Stimulated activated CD4-positive, alpha-beta T cell treated with anti-CD3 and anti-CD28 coated beads, Interleukin-1b, Interleukin-23, amount 100 ng/mL, for 24 hours (primary cell): ENCODE measurements around the gene OR7G2.
A peak's percentile ranks its signal among the peaks of the same experiment; 100 is the strongest.

Source experiments
- DNase-seq, 4 experiments: peaks; one replicate each; pipeline ENCODE4 v3.0.0-alpha.2; 2020; ENCODE audit warnings: low read depth in 4 of 4, low spot score in 1 of 4

Gene OR7G2

DNA sequence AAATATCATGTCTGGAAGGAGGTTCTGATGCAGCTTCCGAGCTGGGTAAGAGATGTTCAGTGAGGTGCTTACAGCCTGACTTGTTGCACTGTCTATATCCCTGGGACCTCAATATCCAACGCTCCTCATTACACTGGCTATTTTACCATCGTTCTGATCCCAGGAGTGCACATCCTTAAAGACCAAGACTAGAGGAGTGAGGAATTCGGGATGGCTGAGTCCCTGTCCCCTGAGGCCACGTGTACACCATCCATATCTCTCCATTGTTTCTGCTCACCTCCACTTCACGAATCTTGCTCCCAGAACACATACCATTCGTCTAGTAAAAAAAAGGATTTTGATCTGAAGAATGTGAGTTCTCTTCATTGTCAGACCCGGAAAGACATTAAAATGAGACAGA lies at the start of gene OR7G2:
Gene OR7G2 (minus strand): TSS at position 101 of the 400 bp plus-strand sequence. CDS start 4,232 bp downstream, outside the sequence.
- DNase-seq = no peak

DNA sequence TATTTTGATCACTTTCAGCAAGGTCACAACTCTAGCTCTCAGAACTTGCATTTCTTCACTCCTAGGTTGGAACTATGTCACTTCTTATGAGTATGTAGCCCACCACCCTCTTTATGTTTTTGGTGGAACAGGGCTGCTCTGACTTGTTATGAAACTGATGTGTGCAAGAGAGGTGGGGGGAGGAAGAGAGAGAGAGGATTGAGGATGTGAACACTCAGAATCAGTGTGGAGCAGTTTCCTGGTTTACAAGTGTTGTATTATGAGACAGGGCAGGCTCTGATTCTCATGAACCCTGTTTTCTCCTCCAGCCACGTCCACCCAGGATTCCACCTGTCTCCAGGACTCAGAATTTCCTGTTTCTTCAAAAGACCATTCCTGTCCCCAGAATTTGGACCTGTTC lies 49.0 kb upstream of the OR7G2 start:
- DNase-seq = no peak

DNA sequence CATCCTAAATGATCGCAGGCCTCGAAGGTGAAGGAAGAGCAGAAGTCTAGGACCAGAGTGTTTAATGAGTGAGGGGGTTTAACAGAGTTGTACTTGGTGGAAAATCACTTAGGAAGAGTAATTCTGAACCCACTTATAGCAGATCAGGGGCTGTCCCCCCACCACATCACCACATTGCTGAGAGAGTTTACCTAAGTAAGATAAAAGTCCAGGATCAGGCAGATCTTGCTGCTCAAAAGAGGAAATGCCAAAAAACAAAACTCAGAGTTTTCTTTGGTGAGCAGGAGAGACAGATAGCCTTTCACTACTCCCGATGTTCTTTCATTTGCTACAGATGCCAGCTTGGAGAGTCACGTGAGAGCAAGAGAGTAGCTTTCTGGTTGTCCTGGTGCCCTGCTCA lies 48.3 kb upstream of the OR7G2 start:
- DNase-seq = no peak

DNA sequence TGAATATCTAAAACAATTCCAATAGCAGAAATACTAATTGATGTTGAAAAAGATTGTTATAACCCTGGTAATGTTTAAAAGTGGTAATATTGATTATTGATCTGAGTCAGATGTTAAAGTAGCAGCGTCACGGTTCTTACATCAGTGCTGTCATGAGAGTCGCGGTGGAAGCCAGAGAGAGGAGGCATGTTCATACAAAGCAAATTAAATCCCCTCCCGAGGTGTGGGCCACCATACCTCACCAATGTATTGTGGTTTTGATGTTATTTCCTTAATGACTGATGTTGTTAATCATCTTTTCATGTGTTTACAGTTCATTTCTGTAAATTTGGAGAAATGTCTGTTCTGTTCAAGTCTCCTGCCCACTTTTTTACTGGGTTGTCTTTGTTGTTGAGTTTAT lies 44.1 kb upstream of the OR7G2 start:
- DNase-seq = no peak

DNA sequence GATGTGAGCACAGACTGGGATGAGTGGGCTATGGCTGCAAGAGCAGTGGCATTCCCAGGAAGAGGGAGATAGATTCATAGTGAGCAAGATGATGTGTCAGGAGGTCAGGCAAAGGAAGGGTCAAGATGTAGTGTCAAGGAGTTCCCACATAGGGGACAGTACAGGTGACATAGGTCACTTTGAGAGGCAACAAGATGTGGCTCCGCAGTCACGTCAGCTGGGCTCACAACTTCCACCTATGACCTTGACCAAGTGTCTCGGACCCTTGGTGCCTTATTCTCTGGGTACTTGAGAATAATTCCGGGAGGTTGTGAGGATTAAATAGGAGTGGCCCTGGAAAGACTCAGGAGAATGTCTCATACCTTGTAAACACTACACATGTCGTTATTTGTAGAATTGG lies 43.4 kb upstream of the OR7G2 start:
- no peak for DNase-seq

DNA sequence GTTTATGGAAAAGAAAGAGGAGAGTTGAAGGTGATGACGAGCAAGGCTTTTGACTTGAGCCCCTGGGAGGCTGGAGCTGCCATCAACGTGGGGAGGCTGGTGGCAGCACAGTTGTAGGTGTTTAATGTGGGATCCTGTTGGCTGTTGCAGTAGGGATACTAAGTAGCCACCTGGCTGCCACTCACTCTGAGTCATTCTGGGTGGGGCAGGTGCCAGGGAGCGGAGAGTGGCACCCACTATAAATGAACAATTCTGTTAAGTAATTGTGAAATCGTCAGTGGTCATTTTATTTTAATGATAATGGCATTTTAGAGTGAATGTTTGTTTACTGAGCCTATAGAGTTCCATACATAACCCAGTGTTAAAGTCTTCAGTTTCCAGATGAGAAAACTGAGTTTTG lies 42.7 kb upstream of the OR7G2 start:
- DNase-seq = no peak

DNA sequence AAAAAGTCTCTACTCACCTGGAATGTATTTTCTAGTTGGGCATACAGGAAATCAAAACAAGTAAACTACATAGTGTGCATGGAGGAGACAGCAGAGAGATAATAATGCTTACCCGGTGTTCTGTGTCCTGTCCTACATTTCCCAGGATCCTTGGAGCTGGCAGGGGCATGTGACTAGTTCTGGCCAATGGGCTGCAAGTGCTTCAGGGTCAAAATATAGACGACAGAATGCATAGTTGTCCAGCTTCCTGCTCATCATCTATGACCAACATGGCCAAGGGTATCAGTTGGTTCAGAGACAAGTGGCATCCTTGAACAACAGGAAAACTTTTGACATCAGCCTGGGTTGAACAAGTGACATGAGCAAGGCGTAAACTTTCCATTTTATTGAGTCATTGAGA lies 41.4 kb upstream of the OR7G2 start:
- no peak for DNase-seq

DNA sequence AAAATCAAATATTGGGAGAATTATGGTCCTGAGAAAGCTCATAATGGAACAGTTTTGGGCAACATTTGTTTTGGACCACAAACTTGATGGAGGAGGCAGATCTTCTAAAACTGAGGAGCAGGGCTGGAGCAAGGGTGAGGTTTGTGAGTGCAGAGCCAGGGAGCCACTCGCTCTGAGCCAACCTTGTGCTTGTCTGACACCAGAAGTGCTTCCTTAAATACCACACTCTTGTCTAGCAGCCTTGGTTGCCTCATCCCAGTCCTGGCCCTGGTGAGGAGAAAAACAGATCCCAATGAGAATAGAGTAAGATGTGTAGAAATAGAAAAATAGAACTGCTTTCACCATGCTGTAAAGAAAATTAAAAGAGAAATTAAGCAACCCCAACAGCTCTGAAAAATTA lies 39.6 kb upstream of the OR7G2 start:
- no peak for DNase-seq

DNA sequence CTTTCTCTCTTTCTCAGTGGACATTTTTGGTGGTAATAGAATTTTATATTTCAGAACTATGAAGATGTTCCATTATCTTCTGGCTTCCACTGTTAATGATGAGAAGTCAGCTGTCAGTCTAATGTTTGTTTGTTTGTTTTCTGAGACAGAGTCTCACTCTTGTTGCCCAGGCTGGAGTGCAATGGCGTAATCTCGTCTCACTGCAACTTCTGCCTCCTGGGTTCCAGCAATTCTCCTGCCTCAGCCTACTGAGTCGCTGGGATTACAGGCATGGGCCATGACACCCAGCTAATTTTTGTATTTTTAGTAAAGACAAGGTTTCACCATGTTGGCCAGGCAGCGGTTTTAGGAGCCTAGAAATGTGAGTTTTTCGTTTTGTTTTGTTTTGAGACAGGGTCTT lies 37.6 kb upstream of the OR7G2 start:
- DNase-seq = no peak

DNA sequence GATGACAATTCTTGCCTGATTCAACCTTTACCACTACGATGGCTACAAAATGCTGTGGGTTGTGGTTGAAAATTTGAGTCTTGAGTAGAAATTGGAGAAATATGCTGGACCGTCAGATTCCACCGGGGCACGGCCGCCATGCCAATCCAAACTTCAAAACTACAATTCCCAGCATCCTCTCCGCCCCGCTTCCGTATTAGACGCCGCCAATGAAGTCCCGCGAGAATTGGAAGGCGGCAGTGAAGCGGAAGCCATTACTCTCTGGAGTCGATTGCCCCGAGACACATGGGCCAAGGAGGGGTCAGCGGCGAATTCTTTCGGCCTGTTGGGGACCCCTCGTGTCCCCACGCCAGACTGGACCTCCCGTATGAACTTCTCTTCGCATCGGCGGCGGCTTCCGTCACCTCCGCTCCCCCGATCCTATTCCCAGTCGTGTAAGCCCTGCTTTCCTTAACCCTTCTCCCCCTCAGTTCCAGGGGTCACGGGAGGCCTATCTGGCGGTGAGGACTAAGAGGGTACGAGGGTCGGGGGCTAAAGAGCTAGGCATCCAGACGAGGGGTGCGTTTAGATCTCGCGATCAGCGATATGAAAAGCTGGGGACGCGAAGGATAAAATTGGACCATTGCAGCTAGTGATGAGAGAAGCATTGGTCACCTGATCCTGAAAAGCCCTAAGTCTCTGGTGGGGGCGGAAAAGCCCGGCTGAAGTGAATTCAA lies 33.0 kb upstream of the OR7G2 start, which contains the start of gene ZNF317:
Gene ZNF317 (plus strand): TSS at position 239 of the 716 bp plus-strand sequence. CDS start 15,620 bp downstream, outside the sequence.
- DNase-seq = peak; percentile 79 to 85 (median 84)

DNA sequence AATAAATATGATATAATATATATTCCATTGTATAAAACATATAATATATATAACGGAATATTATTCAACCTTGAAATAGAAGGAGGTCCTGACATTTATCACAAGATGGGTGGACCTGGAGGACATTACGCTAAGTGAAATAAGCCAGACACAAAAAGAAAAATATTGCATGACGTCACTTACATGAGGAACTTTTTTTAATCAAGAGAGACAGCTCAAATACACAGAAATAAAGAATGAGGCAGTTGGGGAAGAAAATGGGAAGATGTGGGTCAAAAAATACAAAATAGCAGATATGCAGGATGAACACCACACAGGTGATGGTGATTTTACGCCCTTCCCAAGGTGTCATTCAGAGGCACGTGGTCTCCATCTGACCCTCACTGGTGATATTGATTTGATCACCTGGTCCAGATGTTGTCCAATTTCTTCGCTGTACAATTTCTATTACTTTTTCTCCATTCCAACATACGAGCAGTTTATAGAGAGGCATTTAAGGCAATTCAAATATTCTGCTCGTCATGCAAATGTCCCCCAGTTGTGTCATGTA lies 32.4 kb upstream of the OR7G2 start:
- no peak for DNase-seq

DNA sequence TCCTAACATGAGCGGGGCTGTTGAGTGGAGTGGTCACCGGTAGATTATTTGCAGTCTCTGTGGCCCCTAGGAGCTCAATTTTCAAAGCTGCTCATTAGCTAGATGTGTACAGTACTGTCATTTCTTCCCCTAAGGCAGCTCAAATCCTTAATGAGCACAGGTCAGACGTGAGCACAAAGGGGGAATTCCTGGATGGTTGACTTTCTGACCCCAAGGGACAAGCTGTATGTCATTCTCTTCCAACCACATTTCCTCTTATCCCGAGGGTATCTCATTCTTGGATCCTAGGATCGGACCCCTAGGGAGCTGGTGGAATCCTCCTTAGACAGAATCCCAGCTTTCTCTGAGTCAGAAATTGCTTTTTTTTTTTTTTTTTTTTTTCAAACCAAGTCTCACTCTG lies 25.1 kb upstream of the OR7G2 start:
- no peak for DNase-seq

DNA sequence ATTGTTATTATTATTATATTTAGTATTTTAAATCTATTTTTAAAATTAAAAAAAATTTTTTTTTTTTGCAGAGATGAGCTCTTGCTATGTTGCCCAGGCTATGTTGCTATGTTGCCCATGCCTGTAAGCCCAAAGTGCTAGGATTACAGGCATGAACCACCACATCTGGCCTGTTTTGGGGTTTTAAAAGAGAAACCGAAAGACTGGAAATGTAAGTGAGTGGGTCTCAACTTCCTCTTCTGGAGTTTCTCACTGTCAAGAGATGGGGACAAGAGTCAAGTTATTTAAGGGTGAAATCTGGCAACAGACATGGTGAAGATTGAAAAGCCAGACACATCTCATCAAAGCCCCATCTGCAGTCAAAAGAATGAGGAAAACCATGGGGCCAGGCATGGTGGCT lies 23.7 kb upstream of the OR7G2 start:
- DNase-seq = no peak

DNA sequence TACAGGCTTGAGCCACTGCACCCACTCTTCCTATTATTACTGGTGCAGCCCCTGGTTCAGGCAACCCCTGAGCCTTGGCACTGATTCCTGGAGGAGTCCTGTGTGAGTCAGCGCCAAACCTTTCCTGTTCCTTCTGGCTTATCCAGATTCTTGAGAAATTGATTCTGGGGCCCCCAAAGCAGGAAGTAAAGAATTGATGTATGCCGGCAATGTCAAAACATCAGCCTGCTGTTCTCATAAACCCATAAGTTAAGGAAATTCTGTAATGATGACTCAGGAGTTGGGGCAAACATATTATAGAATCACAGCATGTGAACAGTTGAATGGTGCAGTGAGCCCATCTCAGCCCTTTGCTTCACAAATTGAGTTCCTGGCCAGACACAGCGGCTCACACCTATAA lies 20.9 kb upstream of the OR7G2 start:
- no peak for DNase-seq

DNA sequence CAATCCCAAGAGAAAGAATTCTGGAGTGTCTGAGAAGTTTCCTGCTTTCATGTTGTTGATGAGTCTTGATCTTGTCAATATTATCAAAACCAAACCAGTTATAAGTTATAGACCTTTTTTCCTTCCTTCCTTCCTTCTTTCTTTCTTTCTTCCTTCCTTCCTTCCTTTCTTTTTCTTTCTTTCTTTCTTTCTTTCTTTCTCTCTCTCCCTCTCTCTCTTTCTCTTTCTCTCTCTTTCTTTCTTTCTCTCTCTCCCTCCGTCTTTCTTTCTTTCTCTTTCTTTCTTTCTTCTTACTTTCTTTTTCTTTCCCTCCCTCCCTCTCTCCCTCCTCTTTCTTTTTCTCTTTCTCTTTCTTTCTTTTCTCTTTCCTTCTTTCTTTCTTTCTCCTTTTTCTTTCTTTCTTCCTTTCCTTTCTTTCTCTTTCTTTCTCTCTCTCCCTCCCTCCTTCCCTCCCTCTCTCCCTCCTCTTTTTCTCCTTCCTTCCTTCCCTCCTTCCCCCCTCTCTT lies 19.7 kb upstream of the OR7G2 start, which contains the start of gene OR7G3:
Gene OR7G3 (minus strand): TSS at position 51 of the 506 bp plus-strand sequence. CDS start 0 bp downstream, at position 51.
- DNase-seq = no peak

DNA sequence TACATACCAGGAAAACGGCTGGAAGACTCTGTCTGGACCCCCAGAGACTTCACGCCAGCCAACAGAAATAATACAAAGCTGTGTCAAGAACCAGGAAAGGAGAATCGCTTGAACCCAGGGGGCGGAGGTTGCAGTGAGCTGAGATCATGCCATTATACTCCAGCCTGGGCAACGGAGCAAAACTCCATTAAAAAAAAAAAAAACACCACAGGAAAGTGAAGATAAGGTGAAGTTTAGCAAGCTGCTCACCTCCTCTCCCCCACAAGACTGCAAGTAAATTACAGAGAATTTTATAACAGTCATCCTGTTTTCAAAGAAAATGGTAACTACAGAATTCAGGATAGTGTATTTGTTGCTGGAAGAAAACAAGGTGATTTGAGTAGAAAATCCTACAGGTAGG lies 9.3 kb upstream of the OR7G2 start:
- DNase-seq = no peak

DNA sequence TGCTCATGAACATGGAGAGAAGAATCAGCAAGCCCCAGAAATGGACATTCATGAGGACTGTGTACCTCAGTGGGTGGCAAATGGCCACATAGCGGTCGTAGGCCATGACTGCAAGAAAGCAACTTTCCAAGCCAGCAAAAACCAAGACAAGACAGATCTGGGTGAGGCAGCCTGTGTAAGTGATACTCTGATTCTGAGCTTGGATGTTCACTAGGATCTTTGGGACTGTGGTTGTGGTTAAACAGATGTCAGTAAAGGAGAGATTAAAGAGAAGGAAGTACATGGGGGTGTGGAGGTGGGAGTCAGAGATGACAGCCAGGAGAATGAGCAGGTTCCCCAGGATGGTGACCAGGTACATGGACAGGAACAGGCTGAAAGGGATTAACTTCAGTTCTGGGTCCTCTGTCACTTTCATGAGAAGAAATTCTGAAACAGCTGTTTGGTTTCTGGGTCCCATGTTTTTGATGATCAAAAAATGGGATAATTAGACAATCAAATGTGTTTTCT lies 8.1 kb upstream of the OR7G2 start, which contains the start of gene OR7G1:
Gene OR7G1 (minus strand): TSS at position 457 of the 507 bp plus-strand sequence. CDS start 0 bp downstream, at position 457.
- DNase-seq = no peak

DNA sequence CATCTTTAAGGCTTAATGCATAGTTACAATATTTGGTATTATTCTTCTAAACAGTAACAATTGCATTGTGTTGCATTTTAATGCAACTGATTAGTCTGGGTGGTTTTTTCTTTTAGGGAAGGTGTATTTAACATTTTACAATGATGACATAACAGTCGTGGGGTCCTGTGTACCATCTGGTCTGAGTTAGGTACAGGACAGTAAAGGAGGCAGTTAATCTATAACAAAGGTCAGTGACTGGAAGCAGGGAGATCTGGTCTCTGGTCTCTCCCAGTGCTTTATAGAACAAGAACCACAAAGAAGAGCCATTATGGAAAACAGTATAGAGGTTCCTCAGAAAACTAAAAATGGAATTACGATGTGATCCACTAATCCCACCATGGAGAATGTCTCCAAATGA lies 2.7 kb upstream of the OR7G2 start:
- no peak for DNase-seq

DNA sequence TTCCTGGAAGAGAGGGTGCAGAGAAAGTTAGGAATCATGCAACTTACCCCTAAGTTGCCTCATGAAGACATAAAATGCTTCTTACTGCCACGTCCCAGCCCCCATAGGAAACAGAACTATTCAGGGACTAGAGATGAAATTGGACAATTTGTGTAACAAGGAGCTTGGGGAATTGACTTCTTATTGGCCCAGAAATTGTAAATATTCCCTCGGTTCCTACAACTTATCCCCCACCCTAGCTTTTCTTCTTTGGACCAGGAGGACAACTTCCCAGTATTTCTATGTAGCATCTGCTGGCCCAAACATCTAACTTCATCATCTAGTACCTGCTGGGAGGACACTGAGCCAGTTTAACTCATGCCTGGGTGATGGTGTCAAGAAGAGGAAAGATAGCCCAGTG lies 20.5 kb downstream of the OR7G2 start, which contains the start of gene OR1M1:
Gene OR1M1 (plus strand): TSS at position 301 of the 400 bp plus-strand sequence. CDS start 6,184 bp downstream, outside the sequence.
- no peak for DNase-seq

DNA sequence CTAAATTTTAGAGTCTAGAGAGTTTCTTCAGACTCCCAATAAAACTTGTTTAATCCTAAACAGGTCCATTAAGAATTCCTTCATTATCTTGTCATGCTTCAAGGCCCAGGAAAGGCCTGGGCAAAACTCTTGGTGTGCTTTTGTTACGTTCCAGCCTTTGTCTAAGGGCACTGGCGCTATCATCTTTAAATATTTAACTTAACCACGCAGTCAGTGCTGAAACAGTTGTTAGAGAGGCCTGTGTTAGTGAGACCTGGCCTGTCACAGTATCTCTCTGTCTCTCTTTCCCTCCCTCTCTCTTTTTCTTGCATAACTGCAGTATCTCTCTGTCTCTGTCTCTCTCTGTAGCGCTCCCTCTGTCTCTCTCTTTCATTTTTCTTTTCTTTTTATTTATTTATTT lies 28.6 kb downstream of the OR7G2 start:
- DNase-seq = no peak

DNA sequence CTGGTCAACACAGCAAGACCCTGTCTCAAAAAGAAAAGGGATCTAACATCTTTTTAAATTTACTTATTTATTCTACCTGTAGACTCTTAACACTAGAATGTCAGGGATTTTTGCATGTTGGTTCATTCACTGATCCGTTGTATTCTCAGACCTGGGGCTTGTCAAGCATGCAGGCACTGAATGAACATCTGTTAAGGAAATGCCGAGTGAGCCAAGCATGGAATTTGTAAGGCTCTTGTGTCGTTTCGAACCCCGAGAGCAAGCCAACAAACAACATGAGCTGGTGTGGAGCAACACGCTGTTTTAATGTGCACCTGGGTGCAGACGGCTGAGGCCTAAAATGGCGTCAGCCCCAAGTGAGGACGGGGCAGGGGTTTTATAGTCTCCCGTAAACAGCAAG lies 30.4 kb downstream of the OR7G2 start:
- DNase-seq = no peak
